ENCODE measurements around the gene OSBPL2. TPM values are rescaled to one million over a fixed set of nuclear protein-coding genes. Genes with fewer than 3 reads are reported as not detected.

The OSBPL2 gene
- total RNA-seq, 1 experiment from 2014 or later, result 26.3 TPM

GRCh38 chr20:62241506-62241905 lies 3.2 kb downstream of the OSBPL2 start:
- Histone ChIP-seq H3K9me3 (ENCODE audit: low read depth, low read length, poor library complexity, severe bottlenecking) (no peaks in the 10 kb centered on the region), H3K4me1 (ENCODE audit: insufficient read depth, low read length, poor library complexity, severe bottlenecking) (no peaks in the 10 kb centered on the region), H3K4me3 (ENCODE audit: low read depth, low read length, poor library complexity, severe bottlenecking) (no peak overlapping the region), H3K27me3 (replicated peaks; ENCODE audit: insufficient read depth, low read depth, low read length, poor library complexity) (no peaks in the 10 kb centered on the region), H3K27ac (ENCODE audit: low read depth, low read length, poor library complexity, severe bottlenecking) (no peak overlapping the region), H3K36me3 (ENCODE audit: insufficient read depth, low read length, poor library complexity, severe bottlenecking) (no peaks in the 10 kb centered on the region)
- ChIA-PET CTCF (no interaction called here), POLR2A (ENCODE audit: low non-redundant PET) (no interaction called here)
- DNase-seq (ENCODE audit: low spot score), result no peak
- intact Hi-C loops (cut with micrococcal nuclease; ENCODE audit: unreplicated experiment), result no loop called here
- BruUV-seq (replicated peaks), result no TSS peak
- TF ChIP-seq, protein P1, sequence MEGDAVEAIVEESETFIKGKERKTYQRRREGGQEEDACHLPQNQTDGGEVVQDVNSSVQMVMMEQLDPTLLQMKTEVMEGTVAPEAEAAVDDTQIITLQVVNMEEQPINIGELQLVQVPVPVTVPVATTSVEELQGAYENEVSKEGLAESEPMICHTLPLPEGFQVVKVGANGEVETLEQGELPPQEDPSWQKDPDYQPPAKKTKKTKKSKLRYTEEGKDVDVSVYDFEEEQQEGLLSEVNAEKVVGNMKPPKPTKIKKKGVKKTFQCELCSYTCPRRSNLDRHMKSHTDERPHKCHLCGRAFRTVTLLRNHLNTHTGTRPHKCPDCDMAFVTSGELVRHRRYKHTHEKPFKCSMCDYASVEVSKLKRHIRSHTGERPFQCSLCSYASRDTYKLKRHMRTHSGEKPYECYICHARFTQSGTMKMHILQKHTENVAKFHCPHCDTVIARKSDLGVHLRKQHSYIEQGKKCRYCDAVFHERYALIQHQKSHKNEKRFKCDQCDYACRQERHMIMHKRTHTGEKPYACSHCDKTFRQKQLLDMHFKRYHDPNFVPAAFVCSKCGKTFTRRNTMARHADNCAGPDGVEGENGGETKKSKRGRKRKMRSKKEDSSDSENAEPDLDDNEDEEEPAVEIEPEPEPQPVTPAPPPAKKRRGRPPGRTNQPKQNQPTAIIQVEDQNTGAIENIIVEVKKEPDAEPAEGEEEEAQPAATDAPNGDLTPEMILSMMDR (conservative IDR thresholded peaks at IDR 0.05; ENCODE audit: low read depth, low read length), result no peak
- TF ChIP-seq EZH2 (IDR thresholded peaks at IDR 0.05; ENCODE audit: borderline replicate concordance, low read depth, low read length, poor library complexity, severe bottlenecking), result no peak

DNA sequence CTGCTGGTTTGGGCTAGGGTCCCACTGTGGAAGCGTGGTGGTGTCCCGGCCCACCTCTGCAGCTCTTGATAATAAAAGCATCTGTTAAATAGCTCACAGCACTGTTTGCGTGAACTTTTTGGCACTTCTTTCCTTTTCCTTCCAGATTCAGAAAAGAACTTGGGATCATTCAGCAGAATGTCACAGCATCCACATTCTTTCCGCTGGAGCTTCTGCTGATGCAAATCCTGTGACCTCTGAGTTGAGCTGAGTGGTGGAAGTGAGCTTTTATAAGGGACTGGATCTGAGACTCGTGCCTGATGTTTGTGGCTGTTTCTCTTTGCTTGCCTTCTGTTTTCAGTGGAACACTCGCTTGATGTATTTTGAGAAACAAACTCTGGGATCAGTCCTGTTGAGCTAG lies 3.9 kb downstream of the OSBPL2 start:
- TF ChIP-seq, protein P1 (conservative IDR thresholded peaks at IDR 0.05; ENCODE audit: low read depth, low read length), result no peak
- no peak for TF ChIP-seq EZH2 (IDR thresholded peaks at IDR 0.05; ENCODE audit: borderline replicate concordance, low read depth, low read length, poor library complexity, severe bottlenecking)
- ChIA-PET POLR2A (ENCODE audit: low non-redundant PET) (no interaction called here), CTCF (no interaction called here)
- no peaks in the 10 kb centered on the region for H3K4me1 ChIP-seq (ENCODE audit: insufficient read depth, low read length, poor library complexity, severe bottlenecking)
- no peak overlapping the region for H3K27ac ChIP-seq (ENCODE audit: low read depth, low read length, poor library complexity, severe bottlenecking)
- BruUV-seq (replicated peaks), result no TSS peak
- no peak overlapping the region for H3K4me3 ChIP-seq (ENCODE audit: low read depth, low read length, poor library complexity, severe bottlenecking)
- intact Hi-C loops (cut with micrococcal nuclease; ENCODE audit: unreplicated experiment), result no loop called here
- no peak for DNase-seq (ENCODE audit: low spot score)
- H3K27me3 ChIP-seq (replicated peaks; ENCODE audit: insufficient read depth, low read depth, low read length, poor library complexity), result no peaks in the 10 kb centered on the region
- H3K36me3 ChIP-seq (ENCODE audit: insufficient read depth, low read length, poor library complexity, severe bottlenecking), result no peaks in the 10 kb centered on the region
- no peaks in the 10 kb centered on the region for H3K9me3 ChIP-seq (ENCODE audit: low read depth, low read length, poor library complexity, severe bottlenecking)

GRCh38 chr20:62243106-62243505 lies 4.8 kb downstream of the OSBPL2 start:
- no peaks in the 10 kb centered on the region for H3K4me1 ChIP-seq (ENCODE audit: insufficient read depth, low read length, poor library complexity, severe bottlenecking)
- CTCF ChIA-PET, result interaction anchor here (0.6 kb wide), 1 partner anchor 72 kb away, joined by 4 read pairs; no protein-coding TSS in a partner anchor
- TF ChIP-seq, protein P1 (conservative IDR thresholded peaks at IDR 0.05; ENCODE audit: low read depth, low read length), result no peak
- no peak for TF ChIP-seq EZH2 (IDR thresholded peaks at IDR 0.05; ENCODE audit: borderline replicate concordance, low read depth, low read length, poor library complexity, severe bottlenecking)
- no peak overlapping the region for H3K4me3 ChIP-seq (ENCODE audit: low read depth, low read length, poor library complexity, severe bottlenecking)
- H3K27me3 ChIP-seq (replicated peaks; ENCODE audit: insufficient read depth, low read depth, low read length, poor library complexity), result no peaks in the 10 kb centered on the region
- DNase-seq (ENCODE audit: low spot score), result no peak
- no TSS peak for BruUV-seq (replicated peaks)
- POLR2A ChIA-PET (ENCODE audit: low non-redundant PET), result no interaction called here
- no peaks in the 10 kb centered on the region for H3K9me3 ChIP-seq (ENCODE audit: low read depth, low read length, poor library complexity, severe bottlenecking)
- H3K36me3 ChIP-seq (ENCODE audit: insufficient read depth, low read length, poor library complexity, severe bottlenecking), result no peaks in the 10 kb centered on the region
- no peak overlapping the region for H3K27ac ChIP-seq (ENCODE audit: low read depth, low read length, poor library complexity, severe bottlenecking)
- intact Hi-C loops (cut with micrococcal nuclease; ENCODE audit: unreplicated experiment), result no loop called here
